Germinal center (tissue), 1 donor: ENCODE data around the gene PSG4.
"Not testable (repeated sequence)": the region's sequence is repeated elsewhere in the genome, so short reads cannot be mapped to it uniquely, and the experiment has no call there.

Experiments
- DNase-seq: peaks from one replicate; pipeline ENCODE4 v3.0.0; 2012; ENCODE audit warnings: mixed read lengths, low spot score

Gene PSG4

DNA sequence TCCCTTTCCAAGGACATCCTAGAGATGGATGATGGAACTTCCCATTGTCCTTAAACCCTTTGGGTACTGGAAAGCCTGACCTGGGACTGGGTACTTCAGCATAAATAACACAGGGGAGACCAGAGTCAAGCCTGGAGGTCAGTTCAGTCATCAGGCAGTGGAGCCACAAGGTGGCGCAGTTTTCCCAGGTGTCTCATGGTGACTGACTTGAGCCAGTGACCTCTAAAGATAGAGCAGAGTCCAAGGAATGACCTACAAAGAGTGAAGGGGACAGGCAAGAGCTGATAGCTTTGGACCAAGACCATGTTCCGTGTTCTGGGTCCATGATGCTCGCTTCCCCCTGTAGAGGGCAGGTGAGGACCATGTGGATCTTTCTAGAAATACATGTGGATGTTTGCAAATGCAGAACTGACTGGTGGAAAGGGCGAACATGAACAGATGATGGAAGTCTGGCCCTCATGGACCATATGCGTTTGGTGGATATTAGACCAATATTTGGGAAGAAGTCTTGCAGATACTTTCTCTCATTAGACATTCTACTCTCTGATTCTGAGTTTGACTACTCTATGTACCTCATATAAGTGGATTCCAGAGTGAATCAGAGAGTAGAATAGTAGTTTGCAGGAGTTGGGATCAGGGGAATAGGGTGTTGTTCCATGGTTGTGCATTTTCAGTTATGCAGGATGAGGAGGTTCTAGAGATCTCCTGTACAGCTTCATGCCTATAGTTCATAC is 6.6 kb downstream of the PSG4 start:
- DNase-seq, result not testable (repeated sequence)

DNA sequence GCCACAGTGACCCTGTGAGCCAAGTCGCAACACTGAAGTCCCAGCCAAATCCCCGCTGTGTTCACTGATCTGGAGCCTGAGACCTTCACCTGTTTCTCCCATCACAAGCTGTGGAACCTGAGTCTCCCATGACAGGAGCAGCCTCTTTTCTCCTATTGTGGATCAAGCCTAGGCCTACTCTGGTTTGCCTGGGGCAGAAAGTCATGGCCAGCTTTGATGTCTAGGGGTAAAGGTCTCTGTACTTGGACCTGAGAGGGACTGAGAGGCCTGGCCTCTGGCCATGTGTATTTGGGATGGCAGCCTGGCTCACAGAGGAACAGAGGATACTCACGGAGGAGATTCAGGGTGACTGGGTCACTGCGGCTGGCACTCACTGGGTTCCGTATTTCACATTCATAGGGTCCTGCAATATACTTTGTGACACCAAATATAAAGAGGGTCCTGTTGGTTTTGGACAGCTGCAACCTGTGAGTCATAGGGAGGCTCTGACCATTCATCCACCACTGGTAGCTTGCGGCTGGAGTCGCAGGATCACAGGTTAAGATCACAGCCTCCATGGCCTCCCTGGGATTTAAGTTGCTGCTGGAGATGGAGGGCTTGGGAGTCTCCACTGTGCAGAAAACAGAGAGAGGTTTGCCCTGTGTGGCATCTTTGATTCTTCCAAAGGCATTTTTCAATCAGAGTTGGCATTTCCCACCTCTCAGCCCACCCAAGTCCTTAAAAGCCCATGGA is 7.6 kb downstream of the PSG4 start:
- DNase-seq, result not testable (repeated sequence)

GRCh38 chr19:43194397-43194796 is 11.0 kb downstream of the PSG4 start:
- DNase-seq, result not testable (repeated sequence)

GRCh38 chr19:43192381-43193155 is 12.9 kb downstream of the PSG4 start:
- not testable (repeated sequence) for DNase-seq

GRCh38 chr19:43188092-43188491 is 17.3 kb downstream of the PSG4 start:
- DNase-seq, result not testable (repeated sequence)

- DNase-seq, result not testable (repeated sequence)
Measured at GRCh38 chr19:43186311-43186935, 19.0 kb downstream of the PSG4 start, which contains the start of gene PSG5. Gene PSG5, minus strand, starts transcription at chr19:43186536. Its CDS starts 131 bp downstream, at chr19:43186405.

GRCh38 chr19:43181869-43182771 is 23.3 kb downstream of the PSG4 start:
- not testable (repeated sequence) for DNase-seq

GRCh38 chr19:43179569-43180147 is 25.8 kb downstream of the PSG4 start:
- not testable (repeated sequence) for DNase-seq

GRCh38 chr19:43178577-43178976 is 26.9 kb downstream of the PSG4 start:
- DNase-seq, result not testable (repeated sequence)

DNA sequence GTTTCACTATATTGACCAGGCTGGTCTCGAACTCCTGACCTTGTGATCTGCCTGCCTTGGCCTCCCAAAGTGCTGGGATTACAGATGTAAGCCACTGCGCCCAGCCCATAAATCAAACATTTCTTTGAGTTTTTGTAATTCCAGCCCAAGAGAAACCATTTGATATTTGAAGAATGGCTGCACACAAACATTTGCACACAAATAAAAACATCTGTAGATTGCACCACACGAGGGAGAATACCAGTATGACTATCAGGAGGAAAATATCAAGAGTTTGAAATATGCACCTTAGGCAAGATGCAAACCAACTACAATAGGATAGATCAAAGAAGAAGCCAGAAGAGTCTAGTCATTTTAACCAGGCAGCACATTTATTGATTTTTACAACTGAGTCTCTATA is 39.5 kb downstream of the PSG4 start:
- not testable (repeated sequence) for DNase-seq

- DNase-seq, result not testable (repeated sequence)
Measured at GRCh38 chr19:43163135-43163534, 42.3 kb downstream of the PSG4 start.

- not testable (repeated sequence) for DNase-seq
Measured at GRCh38 chr19:43162261-43162660, 43.2 kb downstream of the PSG4 start.

DNA sequence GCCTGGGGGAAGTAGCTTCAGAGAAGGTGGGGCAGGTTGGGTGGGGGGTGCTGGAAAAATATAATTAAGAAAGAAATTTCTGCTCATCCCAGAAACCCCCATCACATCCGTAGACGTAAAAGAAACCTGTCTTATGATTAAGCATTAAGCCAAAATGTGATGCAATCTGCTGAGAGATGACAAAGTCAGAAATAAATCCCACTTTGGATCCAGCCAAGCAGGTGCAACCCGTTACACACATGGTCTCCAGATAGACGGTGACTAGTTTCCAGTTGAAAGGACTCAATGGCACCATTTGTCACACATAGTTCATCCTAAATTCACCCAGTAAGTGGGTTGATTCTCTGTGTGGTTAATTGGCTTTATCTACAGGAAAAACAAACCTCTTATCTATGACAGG is 53.2 kb downstream of the PSG4 start:
- no peak for DNase-seq

DNA sequence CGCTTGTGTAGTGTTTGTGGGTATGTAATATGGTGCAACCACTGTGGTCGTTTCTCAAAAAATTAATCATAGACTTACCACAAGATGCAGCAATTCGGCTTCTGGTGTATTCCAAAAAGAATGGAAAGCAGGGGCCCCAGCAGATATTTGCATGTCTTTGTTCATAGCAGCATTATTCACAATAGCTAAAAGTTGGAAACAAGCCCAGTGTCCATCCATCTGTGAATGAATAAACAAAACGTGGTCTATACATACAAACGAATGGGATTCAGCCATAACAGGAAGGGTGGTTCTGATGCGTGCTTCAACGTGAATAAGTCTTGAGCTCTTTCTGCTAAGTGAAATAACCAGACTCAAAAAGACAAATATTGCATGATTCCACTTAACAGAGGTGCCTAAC is 55.6 kb downstream of the PSG4 start:
- not testable (repeated sequence) for DNase-seq

DNA sequence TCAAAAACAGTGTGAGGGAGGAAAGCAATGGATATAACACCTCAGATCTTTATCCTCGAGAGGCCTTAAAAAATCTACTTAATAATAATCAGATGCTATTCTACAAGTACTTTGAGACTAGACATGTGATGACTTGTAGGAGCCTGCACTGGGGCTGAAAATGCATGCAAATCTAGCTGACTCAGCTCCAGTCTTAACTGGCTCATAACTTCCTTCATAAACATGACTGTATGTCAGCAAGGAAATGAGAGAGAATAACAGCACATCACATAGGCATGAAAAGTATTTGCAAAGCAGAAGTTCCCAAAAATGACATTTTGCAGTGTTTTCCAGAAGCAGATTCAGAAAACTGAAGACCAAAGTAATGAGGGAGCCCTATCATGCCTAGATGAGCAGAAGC is 57.2 kb downstream of the PSG4 start:
- DNase-seq, result no peak
